SK-N-SH (cell line): Measurements from ENCODE around the gene OR6A2. TPM values are rescaled to one million over a fixed set of nuclear protein-coding genes. Genes with fewer than 3 reads are reported as not detected.

Experiments
- CTCF ChIA-PET: fragments of 300-600, 350-600 bp; formaldehyde crosslinking; extraction: SDS; loops from one replicate; lab custom pipeline; 2021; lab: Yijun Ruan, JAX
- POLR2A ChIA-PET: fragments of 350-600 bp; sonication (Branson Sonifier 250); formaldehyde crosslinking; extraction: SDS; loops from one replicate; lab custom pipeline; 2020; ENCODE audit warnings: antibody characterized with exemption, inconsistent platforms; lab: Yijun Ruan, JAX
- DNase-seq: peaks from one replicate; pipeline ENCODE4 v3.0.0; 2012
- H2AFZ ChIP-seq: fragments of 200-600 bp; sonication (generic); 2 replicates; pipeline ENCODE4 v1.8.1; 2016; ENCODE audit warnings: antibody characterized with exemption, mild to moderate bottlenecking, low read depth
- H3F3A ChIP-seq: fragments of 200-600 bp; sonication (generic); replicated peaks from 2 replicates; pipeline ENCODE3; 2016; ENCODE audit warnings: antibody characterized with exemption, mild to moderate bottlenecking; ENCODE audit not compliant: insufficient read depth
- H3K27ac ChIP-seq, 2 experiments: fragments of 200-500 bp in 1 of 2; fragments of 200-600 bp in 1 of 2; sonication (Bioruptor generic) in 1 of 2; sonication (generic), shearing (Covaris generic) in 1 of 2; 2 replicates each; pipeline versions ENCODE4 v1.5.1 to v1.6.1; 2014 to 2016; ENCODE audit warnings: low read depth in 2 of 2, inconsistent platforms in 1 of 2, low read length in 1 of 2, mild to moderate bottlenecking in 1 of 2, mixed read lengths in 1 of 2
- H3K27me3 ChIP-seq: fragments of 200-600 bp; sonication (generic), shearing (Covaris generic); 2 replicates; pipeline ENCODE4 v1.6.1; 2016; ENCODE audit warnings: mixed run types; ENCODE audit not compliant: insufficient read depth
- H3K36me3 ChIP-seq, 2 experiments: fragments of 200-500 bp in 1 of 2; fragments of 200-600 bp in 1 of 2; sonication (Bioruptor generic) in 1 of 2; sonication (generic) in 1 of 2; replicated peaks in 1 of 2; 2 replicates each; pipeline versions ENCODE3 to v1.5.1; 2014 to 2016; ENCODE audit warnings: low read length in 1 of 2, mild to moderate bottlenecking in 1 of 2; ENCODE audit not compliant: insufficient read depth in 2 of 2, control insufficient read depth in 1 of 2
- H3K4me1 ChIP-seq, 2 experiments: fragments of 200-500 bp in 1 of 2; fragments of 200-600 bp in 1 of 2; sonication (Bioruptor generic) in 1 of 2; sonication (generic), shearing (Covaris generic) in 1 of 2; 2 replicates each; pipeline versions ENCODE4 v1.5.1 to v1.6.1; 2014 to 2016; ENCODE audit warnings: low read depth in 1 of 2, low read length in 1 of 2, mixed run types in 1 of 2; ENCODE audit not compliant: insufficient read depth in 2 of 2, control insufficient read depth in 1 of 2
- H3K4me2 ChIP-seq: fragments of 200-600 bp; sonication (generic), shearing (Covaris generic); 2 replicates; pipeline ENCODE4 v1.6.1; 2017; ENCODE audit warnings: mixed run types
- H3K4me3 ChIP-seq, 2 experiments: fragments of 200-500 bp in 1 of 2; fragments of 200-600 bp in 1 of 2; sonication (Bioruptor generic) in 1 of 2; sonication (generic), shearing (Covaris generic) in 1 of 2; 2 replicates each; pipeline versions ENCODE4 v1.5.1 to v1.8.1; 2014 to 2016; ENCODE audit warnings: low read depth in 2 of 2, inconsistent platforms in 1 of 2, low read length in 1 of 2, mild to moderate bottlenecking in 1 of 2, mixed read lengths in 1 of 2, moderate library complexity in 1 of 2
- H3K79me2 ChIP-seq: fragments of 200-600 bp; sonication (generic); 2 replicates; pipeline ENCODE4 v1.8.1; 2017; ENCODE audit warnings: mild to moderate bottlenecking; ENCODE audit not compliant: insufficient read depth
- H3K9ac ChIP-seq: fragments of 200-600 bp; sonication (generic); 2 replicates; pipeline ENCODE4 v1.6.1; 2017; ENCODE audit warnings: mixed run types
- H3K9me2 ChIP-seq: fragments of 200-600 bp; sonication (generic); 2 replicates; pipeline ENCODE4 v1.6.1; 2017; ENCODE audit warnings: mixed run types
- H3K9me3 ChIP-seq: fragments of 200-600 bp; sonication (generic); 2 replicates; pipeline ENCODE4 v1.6.1; 2017; ENCODE audit warnings: mixed run types, mild to moderate bottlenecking, moderate library complexity
- H4K20me1 ChIP-seq: fragments of 200-600 bp; sonication (generic); 2 replicates; pipeline ENCODE4 v1.6.1; 2017; ENCODE audit warnings: mild to moderate bottlenecking, mixed run types; ENCODE audit not compliant: insufficient read depth
- CHD2 ChIP-seq: fragments of 150-350 bp; IDR thresholded peaks from 2 replicates; pipeline ENCODE4 v1.6.1; 2018; ENCODE audit warnings: low read length; ENCODE audit not compliant: partially characterized antibody
- FOSL2 ChIP-seq: IDR thresholded peaks from 2 replicates; pipeline ENCODE4 v1.4.0; 2012; ENCODE audit warnings: low read depth, mild to moderate bottlenecking, moderate library complexity, borderline replicate concordance
- FOXJ3 ChIP-seq: sonication (generic); formaldehyde crosslinking; IDR thresholded peaks from 2 replicates; pipeline ENCODE4 v1.5.1; 2020; ENCODE audit warnings: mild to moderate bottlenecking, missing genetic modification reagents
- FOXM1 ChIP-seq: IDR thresholded peaks from 2 replicates; pipeline ENCODE4 v1.4.0; 2012; ENCODE audit warnings: low read depth, mild to moderate bottlenecking
- GATA2 ChIP-seq: sonication (generic); formaldehyde crosslinking; IDR thresholded peaks from 2 replicates; pipeline ENCODE4 v1.5.0; 2020; ENCODE audit warnings: mild to moderate bottlenecking, missing genetic modification reagents
- MAX ChIP-seq: IDR thresholded peaks from 2 replicates; pipeline ENCODE4 v1.4.0; 2012; ENCODE audit warnings: low read depth
- NRF1 ChIP-seq: IDR thresholded peaks from 2 replicates; pipeline ENCODE4 v1.6.1; 2012; ENCODE audit warnings: low read depth, mild to moderate bottlenecking, low read length
- RAD21 ChIP-seq: IDR thresholded peaks from 2 replicates; pipeline ENCODE4 v1.6.1; 2012; ENCODE audit warnings: mild to moderate bottlenecking, low read length
- RCOR1 ChIP-seq: fragments of 150-350 bp; IDR thresholded peaks from 2 replicates; pipeline ENCODE4 v1.6.1; 2017; ENCODE audit warnings: antibody characterized with exemption, low read length
- REST ChIP-seq: IDR thresholded peaks from 2 replicates; pipeline ENCODE4 v1.6.1; 2012; ENCODE audit warnings: mild to moderate bottlenecking, low read depth, low read length, moderate library complexity
- TAF1 ChIP-seq: IDR thresholded peaks from 2 replicates; pipeline ENCODE4 v1.6.1; 2012; ENCODE audit warnings: low read depth, mild to moderate bottlenecking, low read length, moderate library complexity, borderline replicate concordance
- TEAD4 ChIP-seq: IDR thresholded peaks from 2 replicates; pipeline ENCODE4 v1.4.0; 2012; ENCODE audit warnings: mild to moderate bottlenecking, borderline replicate concordance; ENCODE audit not compliant: insufficient read depth
- USF1 ChIP-seq: IDR thresholded peaks from 2 replicates; pipeline ENCODE4 v1.4.0; 2012; ENCODE audit warnings: low read depth, borderline replicate concordance
- ZBTB33 ChIP-seq: IDR thresholded peaks from 2 replicates; pipeline ENCODE4 v1.4.0; 2012; ENCODE audit warnings: low read depth, borderline replicate concordance
- WGBS: methylation state at CpG from one replicate; pipeline ENCODE4 v1.1.6; 2017; ENCODE audit warnings: low lambda C conversion rate; 5-methylcytosine and 5-hydroxymethylcytosine counted together
- polyA plus RNA-seq, 3 experiments: library from polyadenylated mRNA; depleted of rRNA; stranded (reverse); fragments of >200 nt; gene quantifications; 2 replicates each; pipeline ENCODE4 v1.2.3, GENCODE V29; 2012

The OR6A2 gene
- polyA plus RNA-seq, 1 of the 3 experiments (the other 2 are of a cell fraction) = not detected

- no peak for TF ChIP-seq USF1
- TF ChIP-seq, all 33 proteins: peak for 3
Measured at GRCh38 chr11:6755303-6755952, 44.1 kb downstream of the OR6A2 start (continued).

- POLR2A ChIA-PET = no interaction called here
Measured at GRCh38 chr11:6747097-6747668, 52.3 kb downstream of the OR6A2 start.

More at GRCh38 chr11:6747097-6747668, 52.3 kb downstream of the OR6A2 start:
- no peak for DNase-seq
- H3K4me2 ChIP-seq = no peak overlapping the region
- no peaks in the 10 kb centered on the region for H3F3A ChIP-seq
- no peaks in the 10 kb centered on the region for H4K20me1 ChIP-seq
- no peaks in the 10 kb centered on the region for H3K4me1 ChIP-seq
- H3K4me3 ChIP-seq = no peak overlapping the region
- H3K27me3 ChIP-seq = peaks cover 24% of the 10 kb centered on the region
- H3K79me2 ChIP-seq = no peaks in the 10 kb centered on the region
- TF ChIP-seq TEAD4 (no peak), GATA2 (no peak), RCOR1 (no peak), USF1 (no peak), REST (no peak), ZBTB33 (no peak), TAF1 (no peak), CHD2 (no peak), NRF1 (no peak), RAD21 (no peak), FOXJ3 (CRISPR knock-in tag) (no peak), FOXM1 (no peak), FOSL2 (no peak), MAX (no peak)
- CTCF ChIA-PET = interaction anchor here (1.0 to 6.3 kb wide), 3 partner anchors 9 to 19 kb away, joined by 4 to 63 read pairs (median 9); no protein-coding TSS in a partner anchor
- H2AFZ ChIP-seq = no peak overlapping the region
- H3K9ac ChIP-seq = no peak overlapping the region
- no peaks in the 10 kb centered on the region for H3K36me3 ChIP-seq
- 6% methylated on average over 3 of the region's 3 CpGs for WGBS
- H3K27ac ChIP-seq = no peak overlapping the region
- no peaks in the 10 kb centered on the region for H3K9me3 ChIP-seq
- H3K9me2 ChIP-seq = no peaks in the 10 kb centered on the region
